Right ventricle myocardium inferior (tissue), 1 donor: ENCODE data around the gene EXOC3L4. TPM values are rescaled to one million over a fixed set of nuclear protein-coding genes. Genes with fewer than 3 reads are reported as not detected.
"Not testable (repeated sequence)": the region's sequence is repeated elsewhere in the genome, so short reads cannot be mapped to it uniquely, and the experiment has no call there.

Source experiments
- ATAC-seq: fragments of 200-7000 bp; cut with Tn5 transposase; one replicate; pipeline ENCODE4 v1.9.1; 2020; ENCODE audit warnings: mild to moderate bottlenecking, moderate library complexity
- DNase-seq: peaks from one replicate; pipeline ENCODE4 v3.0.0; 2021; ENCODE audit errors: missing footprints
- intact Hi-C: fragments of 100-400 bp; cut with DNase I; formaldehyde crosslinking; loops from one replicate; pipeline ENCODE4 v1.11.0; 2022
- total RNA-seq: library from RNA; stranded (reverse); fragmentation: NEBNext Ultra II Directional; extraction: Animal tissue kit (Norgen Biotek cat#: 25700); gene quantifications from one replicate; pipeline ENCODE4 v1.2.1, GENCODE V29; 2021
- donor health status: DM: no; HTN: yes; CAD: no; lungs with severe emphysema.

EXOC3L4 gene
- total RNA-seq, 1 donor from 2014 or later: 1.2 TPM

GRCh38 chr14:103115086-103115679, 20.7 kb downstream of the EXOC3L4 start:
- ATAC-seq, intact Hi-C loops, DNase-seq: not testable (repeated sequence)

GRCh38 chr14:103115845-103116572, 21.5 kb downstream of the EXOC3L4 start:
- ATAC-seq: no peak
- intact Hi-C loops: no loop called here
- DNase-seq: no peak

GRCh38 chr14:103116636-103117035, 22.1 kb downstream of the EXOC3L4 start:
- DNase-seq (no peak), ATAC-seq (no peak)
- intact Hi-C loops: no loop called here

- intact Hi-C loops, ATAC-seq, DNase-seq: not testable (repeated sequence)
Observed at GRCh38 chr14:103117499-103117898, 23.0 kb downstream of the EXOC3L4 start.

GRCh38 chr14:103118018-103118662, 23.6 kb downstream of the EXOC3L4 start:
- peak; percentile 92 for DNase-seq
- ATAC-seq: peak; percentile 49
- intact Hi-C loops: no loop called here

GRCh38 chr14:103118663-103119404, 24.3 kb downstream of the EXOC3L4 start:
- ATAC-seq: no peak

GRCh38 chr14:103119527-103119926, 25.0 kb downstream of the EXOC3L4 start:
- ATAC-seq, intact Hi-C loops: not testable (repeated sequence)
- DNase-seq: peak; percentile 56

More at GRCh38 chr14:103118663-103119404, 24.3 kb downstream of the EXOC3L4 start:
- peak; percentile 96 for DNase-seq
- intact Hi-C loops: no loop called here

- intact Hi-C loops: no loop called here
Observed at GRCh38 chr14:103121121-103121845, 26.8 kb downstream of the EXOC3L4 start.

GRCh38 chr14:103121846-103122584, 27.5 kb downstream of the EXOC3L4 start:
- intact Hi-C loops: loop anchor here (2.0 kb wide), 1 partner anchor 17 kb away; no protein-coding TSS in a partner anchor
- DNase-seq (peak; percentile 96), ATAC-seq (peak; percentile 73)

More at GRCh38 chr14:103121121-103121845, 26.8 kb downstream of the EXOC3L4 start:
- DNase-seq (peak; percentile 88), ATAC-seq (peak; percentile 44)

GRCh38 chr14:103122585-103122946, 28.0 kb downstream of the EXOC3L4 start:
- intact Hi-C loops: loop anchor here (2.0 kb wide), 1 partner anchor 18 kb away; no protein-coding TSS in a partner anchor
- ATAC-seq: peak; percentile 4
- DNase-seq: peak; percentile 75

- ATAC-seq (peak; percentile 65), DNase-seq (peak; percentile 91)
- intact Hi-C loops: loop anchor here (2.0 kb wide), 1 partner anchor 18 kb away; no protein-coding TSS in a partner anchor
Observed at GRCh38 chr14:103122947-103123633, 28.6 kb downstream of the EXOC3L4 start, which contains the start of gene TNFAIP2. Gene TNFAIP2 (plus strand): TSS chr14:103123461. CDS start chr14:103126458, 2,997 bp downstream.

GRCh38 chr14:103123634-103124500, 29.3 kb downstream of the EXOC3L4 start:
- peak; percentile 85 for DNase-seq
- intact Hi-C loops: loop anchor here (2.0 kb wide), 1 partner anchor 19 kb away; no protein-coding TSS in a partner anchor
- ATAC-seq: peak; percentile 8

GRCh38 chr14:103124501-103125001, 30.0 kb downstream of the EXOC3L4 start:
- no peak for ATAC-seq
- peak; percentile 66 for DNase-seq
- intact Hi-C loops: no loop called here

GRCh38 chr14:103125098-103126070, 30.9 kb downstream of the EXOC3L4 start:
- intact Hi-C loops: no loop called here
- ATAC-seq (no peak), DNase-seq (peak; percentile 1)
